NK-92 treated with Interleukin-12 subunit alpha and Interleukin-12 subunit beta, amount 100 ng/mL, for 24 hours (cell line): ENCODE measurements around the gene POMP.
"Not testable (repeated sequence)": the region's sequence is repeated elsewhere in the genome, so short reads cannot be mapped to it uniquely, and the experiment has no call there.

Source experiments
- DNase-seq: peaks from one replicate; lab custom pipeline; 2025; lab: John Stamatoyannopoulos, UW

POMP gene

DNA sequence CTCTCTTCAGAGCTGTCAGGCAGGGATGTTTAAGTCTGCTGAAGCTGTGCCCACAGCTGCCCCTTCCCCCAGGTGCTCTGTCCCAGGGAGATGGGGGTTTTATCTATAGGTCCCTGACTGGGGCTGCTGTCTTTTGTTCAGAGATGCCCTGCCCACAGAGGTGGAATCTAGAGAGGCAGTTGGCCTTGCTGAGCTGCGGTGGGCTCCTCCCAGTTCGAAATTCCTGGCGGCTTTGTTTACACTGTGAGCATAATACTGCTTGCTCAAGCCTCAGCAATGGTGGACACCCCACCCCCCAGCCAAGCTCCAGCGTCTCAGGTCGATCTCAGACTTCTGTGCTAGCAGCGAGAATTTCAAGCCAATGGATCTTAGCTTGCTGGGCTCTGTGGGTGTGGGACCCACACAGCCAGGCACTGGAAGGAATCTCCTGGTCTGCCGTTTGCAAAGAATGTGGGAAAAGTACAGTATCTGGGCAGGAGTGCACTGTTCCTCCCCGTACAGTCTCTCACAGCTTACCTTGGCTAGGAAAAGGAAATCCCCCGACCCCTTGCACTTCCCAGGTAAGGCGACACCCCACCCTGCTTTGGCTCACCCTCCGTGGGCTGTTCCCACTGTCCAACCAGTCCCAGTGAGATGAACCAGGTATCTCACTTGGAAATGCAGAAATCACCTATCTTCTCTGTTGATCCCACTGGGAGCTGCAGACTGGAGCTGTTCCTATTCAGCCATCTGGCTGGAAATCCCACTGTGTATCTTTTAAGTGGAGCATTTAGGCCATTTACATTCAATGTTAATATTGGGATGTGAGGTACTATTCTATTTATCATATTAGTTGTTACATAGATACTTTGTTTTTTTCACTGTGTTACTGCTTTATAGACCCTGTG is 34.9 kb downstream of the POMP start:
- DNase-seq, result not testable (repeated sequence)

DNA sequence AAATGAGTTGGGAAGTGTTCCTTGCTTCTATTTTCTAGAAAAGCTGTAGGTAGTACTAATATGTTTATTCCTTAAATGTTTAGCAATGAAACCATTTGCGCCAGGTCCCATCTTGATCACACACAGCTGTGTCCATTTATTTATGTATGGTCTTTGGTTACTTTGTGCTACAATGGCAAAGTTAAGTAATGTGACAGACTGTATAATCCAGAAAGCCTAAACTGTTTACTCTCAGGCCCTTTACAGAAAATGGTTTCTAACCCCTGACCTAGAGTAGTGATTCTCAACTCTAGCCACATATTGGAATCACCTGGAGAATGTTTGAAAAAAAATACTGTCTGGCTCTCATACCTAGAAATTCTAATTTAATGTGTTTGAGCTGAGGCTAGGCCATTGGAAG is 38.5 kb downstream of the POMP start:
- no peak for DNase-seq

DNA sequence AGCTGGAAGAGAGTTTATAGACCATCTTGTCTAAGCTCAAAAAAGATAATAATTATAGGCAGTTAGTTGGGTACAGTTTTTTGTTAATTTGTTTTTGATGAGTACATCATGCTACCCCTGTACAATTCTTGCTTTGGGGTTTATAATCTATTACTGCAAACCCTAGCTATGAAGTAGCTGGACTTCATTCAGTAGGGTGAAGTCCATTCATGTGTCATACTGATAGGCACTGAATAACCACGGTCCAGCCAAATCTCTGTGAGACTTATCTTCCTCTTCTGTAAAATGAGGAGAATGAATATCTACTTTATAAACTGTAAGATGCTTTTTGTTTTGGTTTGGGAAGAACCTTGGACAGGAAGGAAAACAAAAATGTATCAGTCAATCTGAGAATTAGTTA is 40.3 kb downstream of the POMP start:
- DNase-seq, result no peak

DNA sequence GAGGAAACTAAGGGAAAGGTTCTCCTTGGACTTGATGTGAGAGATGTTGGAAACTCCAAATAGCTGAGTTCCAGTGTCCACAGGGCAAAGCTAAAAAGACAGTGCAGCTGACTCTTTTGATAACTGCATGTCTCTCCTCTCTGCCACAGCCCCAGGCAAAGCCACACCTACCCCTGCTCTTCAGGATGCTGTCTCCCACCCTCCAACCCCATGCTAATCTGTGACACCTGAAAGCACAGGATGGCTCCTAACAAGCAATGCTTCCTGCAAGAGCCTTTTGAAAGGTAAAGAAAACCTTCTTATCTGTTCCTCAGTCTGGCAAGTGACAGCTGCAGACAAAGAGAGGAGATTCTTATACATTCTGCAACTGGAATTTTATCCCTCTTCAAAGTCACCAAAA is 45.4 kb downstream of the POMP start:
- DNase-seq, result no peak

DNA sequence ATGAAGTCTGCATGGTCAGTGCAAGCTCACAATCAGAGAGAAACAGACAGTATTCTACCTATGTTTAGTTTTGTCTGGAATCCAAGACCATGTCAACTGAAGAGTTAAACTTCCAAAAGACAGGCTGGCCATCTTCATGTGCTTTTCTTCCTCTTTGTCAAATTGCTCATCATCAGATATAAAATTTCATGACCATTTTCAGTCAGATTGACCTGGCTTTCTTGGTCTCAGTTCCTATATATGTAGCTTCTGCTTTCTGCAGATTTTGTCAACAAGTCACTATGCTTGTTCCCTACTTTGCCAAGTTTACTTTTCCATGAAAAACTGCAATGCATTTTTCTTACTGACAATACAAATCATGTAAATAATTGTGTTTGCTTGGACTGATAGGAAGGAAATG is 46.0 kb downstream of the POMP start:
- DNase-seq, result no peak

DNA sequence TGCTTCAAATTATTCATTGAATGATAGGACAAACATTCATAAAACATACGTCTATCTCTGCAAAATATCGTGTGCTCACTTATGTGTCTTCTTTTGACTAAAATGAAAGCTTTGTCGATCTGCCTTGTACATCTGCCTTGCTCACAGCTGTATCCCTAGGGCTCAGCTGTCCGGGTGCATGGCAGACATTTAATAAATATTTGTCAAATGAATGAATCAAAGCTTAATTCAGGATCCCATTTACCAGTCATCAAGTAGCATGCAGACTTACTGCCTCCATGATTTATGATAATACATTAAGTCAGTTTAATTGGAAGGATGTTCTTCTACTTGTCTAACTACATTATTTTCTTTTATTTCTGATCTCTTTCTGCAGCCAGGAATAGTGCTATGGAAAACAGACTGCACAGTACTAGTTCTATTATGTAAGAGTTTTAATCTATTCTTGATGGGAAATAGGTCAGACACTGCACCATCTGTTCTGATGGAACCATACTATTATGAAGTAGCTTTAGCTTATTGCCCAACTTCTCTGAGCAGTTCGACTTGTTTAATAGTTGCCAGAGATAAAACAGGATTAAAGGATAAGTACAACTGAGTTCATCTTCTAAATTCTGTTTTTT is 46.6 kb downstream of the POMP start:
- DNase-seq, result no peak

DNA sequence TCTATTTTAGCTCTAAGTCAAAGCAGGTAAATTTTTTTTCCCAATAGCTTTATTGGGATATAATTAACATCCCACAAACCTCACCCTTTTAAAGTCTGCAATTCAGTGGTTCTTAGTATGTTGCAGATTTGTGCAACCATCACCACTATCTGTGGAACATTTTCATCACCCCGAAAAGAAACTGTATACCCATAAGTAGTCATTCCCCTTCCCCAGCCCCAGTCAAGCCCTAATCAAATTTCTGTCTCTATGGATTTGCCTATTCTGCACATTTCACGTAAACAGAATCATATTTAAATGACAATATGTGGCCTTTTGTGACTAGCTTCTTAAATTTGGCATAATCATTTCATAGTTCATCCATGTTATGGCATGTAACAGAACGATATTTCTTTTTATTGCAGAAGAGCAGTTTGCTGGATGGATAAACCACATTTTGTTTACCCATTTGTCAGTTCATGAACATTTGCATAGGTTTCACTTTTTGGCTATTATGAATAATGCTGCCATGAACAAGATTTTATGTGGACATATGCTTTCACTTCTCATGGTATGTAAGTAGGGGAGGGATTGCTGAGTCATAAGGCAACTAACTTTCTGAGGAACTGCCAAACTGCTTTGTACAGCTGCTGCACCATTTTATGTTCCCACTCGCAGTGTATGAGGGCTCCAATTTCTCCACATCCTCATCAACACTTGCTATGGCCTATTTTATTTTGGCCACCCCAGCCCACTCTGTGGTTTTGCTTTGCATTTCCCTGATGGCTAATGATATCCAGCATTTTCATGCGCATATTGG is 48.9 kb downstream of the POMP start:
- no peak for DNase-seq

DNA sequence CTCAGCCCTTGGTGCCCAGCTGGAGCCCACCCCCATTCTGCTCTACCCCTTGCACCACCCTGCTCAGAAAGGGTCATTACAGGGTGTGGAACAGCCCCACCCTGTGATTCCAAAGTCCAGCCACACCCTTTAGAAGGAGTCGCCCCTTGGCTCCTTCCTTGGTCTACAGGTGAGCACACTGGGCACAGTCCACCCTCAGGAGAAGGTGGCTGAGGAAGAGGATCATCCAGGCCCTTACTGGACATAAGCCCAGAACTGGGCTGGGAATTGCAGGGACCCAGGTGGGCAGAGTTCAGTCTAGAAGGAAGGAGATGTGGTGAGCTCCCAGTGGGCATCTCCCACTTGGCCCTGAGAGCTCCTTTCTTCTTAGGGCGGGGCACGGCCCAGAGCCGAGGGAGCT is 51.2 kb downstream of the POMP start:
- no peak for DNase-seq

DNA sequence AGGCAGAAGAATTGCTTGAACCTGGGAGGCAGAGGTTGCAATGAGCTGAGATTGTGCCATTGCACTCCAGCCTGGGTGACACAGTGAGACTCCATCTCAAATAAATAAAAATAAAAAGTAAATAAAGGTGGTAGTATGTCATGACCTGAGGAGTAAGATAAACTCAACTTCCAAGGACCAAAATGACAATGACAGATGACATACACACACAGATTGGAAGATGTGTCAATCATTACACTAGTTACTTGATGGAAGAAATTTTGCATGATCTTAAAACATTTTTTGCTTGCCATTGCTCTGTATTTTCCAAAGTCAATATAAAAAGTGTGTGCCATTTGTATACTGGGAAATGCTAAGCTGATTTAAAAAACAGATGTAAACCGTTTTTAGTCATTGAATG is 55.7 kb downstream of the POMP start:
- no peak for DNase-seq

DNA sequence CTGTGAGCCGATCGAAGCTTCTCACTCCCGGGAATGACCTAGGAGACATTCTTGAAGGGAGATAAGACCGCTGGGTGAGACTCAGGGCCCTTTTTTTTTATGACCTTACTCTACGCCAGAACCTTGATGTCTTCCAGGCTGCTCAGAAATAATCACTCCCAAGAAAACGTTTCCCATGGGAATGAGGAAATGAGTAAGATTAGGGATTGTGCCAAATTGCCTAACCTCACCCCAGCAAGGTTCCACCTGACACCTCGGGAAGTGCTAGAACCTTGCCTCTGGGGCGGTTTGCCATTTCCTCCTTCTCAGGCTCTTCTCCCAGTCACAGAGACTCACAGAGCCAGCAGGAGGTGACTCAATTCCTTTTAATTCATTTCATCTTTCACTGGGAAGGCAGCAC is 57.6 kb downstream of the POMP start:
- DNase-seq, result no peak

DNA sequence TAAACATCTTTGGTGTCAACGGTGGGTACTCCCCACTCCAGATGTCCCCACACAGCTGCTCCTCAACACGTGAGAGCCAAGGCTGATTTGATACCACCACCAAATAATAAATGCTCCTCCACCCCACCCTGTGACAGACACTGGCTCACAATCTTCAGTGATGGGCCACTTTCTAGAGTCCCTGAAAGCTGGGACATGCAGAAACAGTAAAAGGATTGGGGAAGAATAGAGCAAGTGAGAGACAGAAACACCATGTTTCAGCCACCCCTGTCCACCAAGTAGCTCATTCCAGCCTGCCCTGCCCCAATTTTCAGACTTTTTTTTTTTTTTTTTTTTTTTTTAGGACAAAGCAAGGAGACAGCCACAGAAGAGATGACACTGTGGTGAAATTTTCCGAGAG is 58.2 kb downstream of the POMP start:
- DNase-seq, result no peak

DNA sequence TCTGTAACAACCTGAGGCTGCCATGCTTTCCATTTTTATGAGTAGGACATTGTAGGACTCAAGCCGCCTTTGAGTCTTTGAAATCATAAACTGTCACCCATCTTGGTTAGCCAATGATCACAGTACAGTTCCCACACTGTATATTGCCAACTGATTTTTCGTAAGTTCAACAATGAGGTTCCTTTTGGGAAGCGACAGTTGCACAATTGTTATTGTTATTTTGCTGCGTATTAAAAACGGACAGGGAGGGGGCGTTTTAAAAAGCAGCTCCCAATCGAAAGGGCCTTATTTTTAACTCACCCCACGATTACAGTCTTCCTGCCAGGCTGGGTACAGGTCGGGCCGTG is 59.2 kb downstream of the POMP start:
- no peak for DNase-seq

DNA sequence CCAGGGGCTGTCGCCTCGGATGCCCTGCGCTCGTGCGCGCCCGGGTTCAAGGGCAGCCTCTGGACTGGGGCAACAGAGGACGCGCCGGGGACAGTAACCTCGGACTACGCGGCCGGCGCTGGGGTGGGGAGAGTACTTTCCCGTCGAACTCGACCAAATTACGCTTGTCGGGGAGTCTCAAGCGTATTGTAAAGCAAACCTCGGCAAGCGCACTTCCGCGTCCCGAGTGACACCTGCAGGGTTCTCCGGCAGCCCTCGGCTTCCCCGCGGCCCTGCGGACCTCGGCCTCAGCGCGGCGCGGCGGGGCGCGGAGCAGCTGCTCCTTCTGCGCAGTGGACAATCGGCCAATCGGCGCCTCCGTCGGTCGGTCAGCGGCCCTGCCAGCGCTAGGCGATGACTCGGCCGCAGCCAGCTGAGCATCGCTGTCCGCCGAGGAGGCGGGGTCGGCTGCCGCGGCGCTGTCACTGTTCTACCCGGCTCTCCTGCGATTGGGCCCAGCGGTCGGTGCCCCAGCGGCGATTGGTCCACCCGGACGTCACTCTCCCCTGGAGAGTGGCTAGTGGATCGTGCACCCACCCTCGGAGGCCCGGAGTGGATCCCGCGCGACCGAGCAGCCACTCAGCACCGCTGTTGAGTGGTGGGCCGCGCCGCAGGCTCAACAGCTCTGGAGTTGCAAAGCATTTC is 59.8 kb downstream of the POMP start, which contains the start of gene SLC46A3:
Gene SLC46A3 (minus strand): TSS at position 428 of the 684 bp plus-strand sequence. CDS start 972 bp downstream, outside the sequence.
- DNase-seq, result peak; percentile 93

DNA sequence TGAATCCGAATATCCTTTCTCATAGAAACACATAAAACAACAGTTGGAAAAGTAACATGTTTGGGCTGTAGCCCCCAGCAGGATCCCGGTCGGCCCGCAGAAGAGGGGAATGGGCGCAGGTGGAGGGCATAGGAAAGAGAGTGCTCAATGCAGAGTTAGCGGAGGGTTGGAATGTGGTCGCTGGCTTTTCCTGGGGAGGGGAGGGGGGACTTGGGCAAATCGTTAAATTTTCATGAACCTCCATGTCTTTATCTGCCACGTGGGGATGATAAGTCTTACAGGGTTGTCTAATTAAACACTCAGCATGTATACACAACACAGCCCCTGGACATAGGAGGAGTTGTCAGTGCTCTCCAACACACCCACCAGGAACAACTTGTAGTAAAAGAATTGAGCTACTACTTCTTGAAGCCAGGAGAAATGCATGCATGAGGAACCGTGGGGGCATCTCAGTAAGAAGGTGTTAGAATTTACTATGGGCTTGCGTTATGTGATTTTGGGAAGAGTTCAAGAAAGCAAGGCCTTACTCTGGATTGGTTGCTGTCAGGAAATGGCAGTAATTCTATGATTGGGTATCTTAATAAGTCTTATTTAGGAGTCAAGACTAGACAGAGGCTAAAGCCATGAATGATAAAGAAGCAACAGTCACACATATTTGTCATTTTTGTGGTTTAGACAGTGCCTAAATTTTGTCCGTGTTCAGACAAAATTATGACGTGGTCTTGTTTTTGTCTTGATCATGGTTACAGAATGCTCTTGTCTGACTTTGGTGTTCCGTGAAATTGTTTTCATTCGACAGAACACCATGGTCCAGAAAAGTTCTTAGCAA is 60.5 kb downstream of the POMP start:
- no peak for DNase-seq

DNA sequence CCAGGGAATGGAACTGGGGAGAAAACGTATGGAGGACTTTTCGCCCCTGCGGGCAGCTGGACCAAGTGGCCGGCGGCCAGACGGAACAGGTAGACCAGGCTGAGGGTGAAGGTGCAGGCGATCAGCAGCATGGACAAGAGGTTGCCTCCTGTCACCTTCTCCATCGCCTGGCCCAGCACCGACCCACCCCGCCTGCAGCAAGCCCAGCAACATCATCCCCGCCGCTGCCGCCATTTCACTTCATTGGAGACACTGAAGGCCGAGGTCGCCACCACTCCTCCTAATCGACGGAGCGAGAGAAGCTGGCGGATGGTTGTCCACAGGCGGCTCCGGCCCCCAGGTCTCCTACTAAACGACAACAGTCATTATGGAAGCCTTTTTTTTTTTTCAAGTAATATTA is 64.9 kb downstream of the POMP start:
- no peak for DNase-seq

DNA sequence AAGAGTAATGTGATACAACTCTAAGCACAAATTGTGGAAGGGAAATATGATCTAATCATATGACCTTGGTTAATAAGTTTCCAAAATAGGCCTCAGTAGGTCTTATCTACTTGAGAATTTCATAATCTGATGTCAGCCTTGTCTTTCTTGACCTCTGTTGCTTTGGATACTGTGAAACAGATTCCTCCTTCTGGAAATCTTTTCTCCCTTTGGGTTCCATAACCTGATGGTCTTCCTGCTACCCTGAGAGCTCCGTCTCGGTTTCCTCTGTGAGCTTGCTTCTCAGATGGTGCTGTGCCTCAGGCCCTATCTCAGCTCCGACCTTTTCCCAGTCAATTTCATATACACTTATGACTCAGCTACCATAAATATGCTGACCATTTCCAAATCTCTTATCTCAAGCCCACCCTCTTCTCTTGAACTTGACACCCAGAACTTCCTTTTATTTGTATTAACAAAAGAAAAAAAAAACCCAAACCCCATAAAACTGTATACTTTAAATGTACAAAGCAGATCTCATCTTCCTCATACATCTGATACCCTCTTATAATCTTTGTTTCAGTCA is 66.2 kb downstream of the POMP start:
- DNase-seq, result no peak
